CD4-positive, alpha-beta memory T cell (primary cell): Measurements from ENCODE around the gene ACVRL1. TPM values are rescaled to one million over a fixed set of nuclear protein-coding genes. Genes with fewer than 3 reads are reported as not detected.

ENCODE experiments used
- CTCF ChIA-PET: fragments of 350-600 bp; sonication (Branson Sonifier 250); formaldehyde crosslinking; loops from one replicate; lab custom pipeline; 2021; ENCODE audit warnings: inconsistent platforms; ENCODE audit not compliant: partially characterized antibody; lab: Charles Lee
- POLR2A ChIA-PET: fragments of 350-600 bp; sonication (Branson Sonifier 250); formaldehyde crosslinking; loops from one replicate; lab custom pipeline; 2021; ENCODE audit not compliant: partially characterized antibody; lab: Charles Lee
- DNase-seq, 5 donors: peaks; one replicate each; pipeline versions ENCODE4 v3.0.0 to v3.0.0-alpha.2; 2020 to 2022; ENCODE audit warnings: mixed read lengths in 1 of 5
- H3K27ac ChIP-seq: one replicate; pipeline ENCODE4 v1.7.0; 2013; ENCODE audit warnings: low read depth, low read length
- H3K27me3 ChIP-seq: 2 replicates; pipeline ENCODE4 v1.7.0; 2013; ENCODE audit warnings: mild to moderate bottlenecking, low read length, moderate library complexity; ENCODE audit not compliant: insufficient read depth
- H3K36me3 ChIP-seq: 2 replicates; pipeline ENCODE4 v1.7.0; 2013; ENCODE audit warnings: mild to moderate bottlenecking, low read length, moderate library complexity; ENCODE audit not compliant: insufficient read depth
- H3K4me1 ChIP-seq: 2 replicates; pipeline ENCODE4 v1.7.0; 2013; ENCODE audit warnings: mild to moderate bottlenecking, low read length, moderate library complexity; ENCODE audit not compliant: insufficient read depth
- H3K4me3 ChIP-seq, 2 donors: one replicate each; pipeline ENCODE4 v1.7.0; 2013; ENCODE audit warnings: low read length in 2 of 2, mild to moderate bottlenecking in 1 of 2
- H3K9me3 ChIP-seq, 2 donors: one replicate each; pipeline ENCODE4 v1.7.0; 2013; ENCODE audit warnings: low read length in 2 of 2, control low read depth in 1 of 2; ENCODE audit not compliant: control insufficient read depth in 1 of 2
- H3K27ac Mint-ChIP-seq, 7 donors: one replicate each; pipeline ENCODE4 v1.8.0; 2020 to 2021; ENCODE audit warnings: mixed read lengths in 7 of 7, mild to moderate bottlenecking in 6 of 7, inconsistent platforms in 3 of 7, moderate library complexity in 3 of 7
- H3K27me3 Mint-ChIP-seq, 2 donors: one replicate each; pipeline ENCODE4 v1.8.0; 2020 to 2021; ENCODE audit warnings: mixed read lengths in 2 of 2
- H3K36me3 Mint-ChIP-seq, 2 donors: one replicate each; pipeline ENCODE4 v1.8.0; 2020 to 2021; ENCODE audit warnings: mixed read lengths in 2 of 2, inconsistent platforms in 1 of 2, mild to moderate bottlenecking in 1 of 2
- H3K4me1 Mint-ChIP-seq, 4 donors: one replicate each; pipeline ENCODE4 v1.8.0; 2020 to 2021; ENCODE audit warnings: mixed read lengths in 4 of 4, mild to moderate bottlenecking in 1 of 4
- H3K4me3 Mint-ChIP-seq, 8 donors: one replicate each; pipeline ENCODE4 v1.8.0; 2020 to 2021; ENCODE audit warnings: mixed read lengths in 8 of 8, mild to moderate bottlenecking in 7 of 8, moderate library complexity in 6 of 8, inconsistent platforms in 3 of 8
- H3K9me3 Mint-ChIP-seq, 8 donors: one replicate each; pipeline ENCODE4 v1.8.0; 2020 to 2021; ENCODE audit warnings: mixed read lengths in 8 of 8, mild to moderate bottlenecking in 5 of 8, inconsistent platforms in 3 of 8, moderate library complexity in 1 of 8
- intact Hi-C: fragments of 100-400 bp; cut with micrococcal nuclease; formaldehyde crosslinking; loops from one replicate; pipeline ENCODE4 v1.15.1; 2023
- polyA plus RNA-seq, 2 donors: library from polyadenylated mRNA; unstranded; fragments of 300-500 nt; fragmentation: Illumina TruSeq; gene quantifications; one replicate each; pipeline ENCODE4 v1.2.3, GENCODE V29; 2021
- total RNA-seq, 2 experiments: library from RNA; stranded (reverse); gene quantifications; one replicate each; pipeline ENCODE4 v1.2.3, GENCODE V29; 2021

Gene ACVRL1
- total and polyA plus RNA-seq, 4 experiments from 2014 or later, result 0.15 to 0.83 TPM; not detected in 2

DNA sequence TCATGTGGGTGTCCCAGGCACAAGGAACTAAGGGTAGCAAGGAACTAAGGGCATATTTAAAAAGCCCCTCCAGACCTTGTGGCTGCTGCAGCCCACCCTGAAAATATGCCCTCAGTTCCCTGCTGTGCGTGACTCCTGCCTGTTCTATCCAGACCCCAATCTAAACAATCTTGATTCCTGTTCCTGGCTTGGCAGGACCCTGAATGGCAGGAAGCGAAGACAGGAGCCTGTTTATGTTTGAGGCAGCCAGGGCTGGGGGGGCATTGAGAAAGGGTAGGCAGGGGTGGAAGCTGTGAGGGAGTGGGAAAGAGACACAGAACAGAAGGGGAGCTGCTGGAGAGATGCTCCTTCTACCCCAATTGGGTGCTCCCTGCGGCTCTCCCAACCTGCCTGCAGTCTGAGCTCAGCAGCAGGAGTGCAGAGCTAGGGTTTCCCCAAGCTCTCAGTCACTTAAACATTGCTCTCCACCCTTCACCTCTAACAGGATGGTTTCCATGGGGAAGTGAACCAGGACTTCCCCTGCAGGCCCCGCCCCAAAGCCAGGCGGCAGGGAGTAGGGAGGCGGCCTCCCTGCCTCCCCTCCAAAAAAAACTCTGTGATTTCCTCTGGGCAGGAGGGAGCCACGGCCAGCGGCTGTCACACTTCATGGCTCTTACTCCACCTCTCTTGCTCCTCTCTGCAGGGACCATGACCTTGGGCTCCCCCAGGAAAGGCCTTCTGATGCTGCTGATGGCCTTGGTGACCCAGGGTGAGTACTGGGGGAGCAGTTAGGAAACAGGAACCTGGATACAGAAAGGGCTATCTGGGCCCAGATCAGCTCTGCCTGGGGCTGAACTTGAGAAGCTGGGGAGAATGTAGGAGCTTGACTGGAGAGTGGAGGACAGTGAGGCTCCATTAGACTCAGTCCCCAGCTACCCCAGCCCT, 4.7 kb downstream of the ACVRL1 start:
- Mint-ChIP-seq H3K27ac (no peak overlapping the region), H3K9me3 (no peaks in the 10 kb centered on the region), H3K36me3 (no peaks in the 10 kb centered on the region), H3K4me1 (peaks cover 0 to 8% (median 4%) of the 10 kb centered on the region in 4 donors), H3K4me3 (no peak overlapping the region), H3K27me3 (peaks cover 18 to 25% of the 10 kb centered on the region in 2 donors)
- no peaks in the 10 kb centered on the region for H3K36me3 ChIP-seq
- H3K9me3 ChIP-seq, result no peaks in the 10 kb centered on the region
- ChIA-PET CTCF (interaction anchor here (1.5 to 1.8 kb wide), 2 partner anchors 10 to 12 kb away, joined by 4 to 5 read pairs; no protein-coding TSS in a partner anchor), POLR2A (interaction anchor here (0.5 kb wide), 1 partner anchor 110 kb away, joined by 3 read pairs; no protein-coding TSS in a partner anchor)
- peaks cover 17% of the 10 kb centered on the region for H3K27me3 ChIP-seq
- H3K27ac ChIP-seq, result no peak overlapping the region
- DNase-seq, result no peak
- H3K4me3 ChIP-seq, result no peak overlapping the region
- no peaks in the 10 kb centered on the region for H3K4me1 ChIP-seq
- intact Hi-C loops, result no loop called here

GRCh38 chr12:51913071-51914033, 6.0 kb downstream of the ACVRL1 start:
- POLR2A ChIA-PET, result interaction anchor here (0.5 kb wide), 1 partner anchor 109 kb away, joined by 3 read pairs; no protein-coding TSS in a partner anchor
- no peak overlapping the region for H3K27ac Mint-ChIP-seq

GRCh38 chr12:51914034-51914923, 7.0 kb downstream of the ACVRL1 start:
- ChIA-PET POLR2A (no interaction called here), CTCF (interaction anchor here (1.0 kb wide), 1 partner anchor 9 kb away, joined by 3 read pairs; no protein-coding TSS in a partner anchor)
- H3K27me3 Mint-ChIP-seq, result peaks cover 11 to 12% of the 10 kb centered on the region in 2 donors
- Histone ChIP-seq H3K9me3 (no peaks in the 10 kb centered on the region), H3K4me1 (no peaks in the 10 kb centered on the region), H3K27ac (no peak overlapping the region), H3K27me3 (no peaks in the 10 kb centered on the region), H3K36me3 (no peaks in the 10 kb centered on the region), H3K4me3 (no peak overlapping the region)
- H3K36me3 Mint-ChIP-seq, result no peaks in the 10 kb centered on the region
- intact Hi-C loops, result no loop called here
- no peaks in the 10 kb centered on the region for H3K4me1 Mint-ChIP-seq
- peak overlapping the region in 1 of 7 donors; percentile 23 for H3K27ac Mint-ChIP-seq
- no peaks in the 10 kb centered on the region for H3K9me3 Mint-ChIP-seq
- H3K4me3 Mint-ChIP-seq, result no peak overlapping the region
- DNase-seq, result no peak

More at GRCh38 chr12:51913071-51914033, 6.0 kb downstream of the ACVRL1 start:
- H3K4me3 Mint-ChIP-seq, result no peak overlapping the region
- DNase-seq, result no peak
- no peaks in the 10 kb centered on the region for H3K36me3 Mint-ChIP-seq
- Histone ChIP-seq H3K27ac (no peak overlapping the region), H3K4me1 (no peaks in the 10 kb centered on the region), H3K4me3 (no peak overlapping the region), H3K27me3 (peaks cover 7% of the 10 kb centered on the region), H3K36me3 (no peaks in the 10 kb centered on the region), H3K9me3 (no peaks in the 10 kb centered on the region)
- intact Hi-C loops, result no loop called here
- peaks cover 0 to 3% (median under 1%) of the 10 kb centered on the region in 4 donors for H3K4me1 Mint-ChIP-seq
- CTCF ChIA-PET, result interaction anchor here (1.8 kb wide), 1 partner anchor 9 kb away, joined by 5 read pairs; no protein-coding TSS in a partner anchor
- peaks cover 15 to 19% of the 10 kb centered on the region in 2 donors for H3K27me3 Mint-ChIP-seq
- H3K9me3 Mint-ChIP-seq, result no peaks in the 10 kb centered on the region

- intact Hi-C loops, result no loop called here
- no peaks in the 10 kb centered on the region for H3K36me3 ChIP-seq
- Mint-ChIP-seq H3K9me3 (no peaks in the 10 kb centered on the region), H3K27me3 (peaks cover 6 to 10% of the 10 kb centered on the region in 2 donors), H3K4me1 (no peaks in the 10 kb centered on the region), H3K4me3 (no peak overlapping the region), H3K27ac (no peak overlapping the region), H3K36me3 (no peaks in the 10 kb centered on the region)
- ChIA-PET CTCF (interaction anchor here (1.0 kb wide), 1 partner anchor 8 kb away, joined by 3 read pairs; no protein-coding TSS in a partner anchor), POLR2A (no interaction called here)
- H3K4me3 ChIP-seq, result no peak overlapping the region
- H3K9me3 ChIP-seq, result no peaks in the 10 kb centered on the region
- no peak overlapping the region for H3K27ac ChIP-seq
- no peaks in the 10 kb centered on the region for H3K4me1 ChIP-seq
- DNase-seq, result no peak
- no peaks in the 10 kb centered on the region for H3K27me3 ChIP-seq
Observed at GRCh38 chr12:51915003-51915625, 7.8 kb downstream of the ACVRL1 start.

- Histone ChIP-seq H3K27me3 (no peaks in the 10 kb centered on the region), H3K36me3 (no peaks in the 10 kb centered on the region), H3K4me3 (no peak overlapping the region), H3K9me3 (no peaks in the 10 kb centered on the region), H3K27ac (no peak overlapping the region), H3K4me1 (no peaks in the 10 kb centered on the region)
- intact Hi-C loops, result no loop called here
- no peaks in the 10 kb centered on the region for H3K4me1 Mint-ChIP-seq
- POLR2A ChIA-PET, result no interaction called here
- peaks cover 3 to 10% of the 10 kb centered on the region in 2 donors for H3K27me3 Mint-ChIP-seq
- H3K4me3 Mint-ChIP-seq, result no peak overlapping the region
- H3K9me3 Mint-ChIP-seq, result no peaks in the 10 kb centered on the region
- CTCF ChIA-PET, result interaction anchor here (1.3 to 1.4 kb wide), 2 partner anchors 9 to 11 kb away, joined by 3 read pairs; no protein-coding TSS in a partner anchor
- H3K27ac Mint-ChIP-seq, result no peak overlapping the region
- H3K36me3 Mint-ChIP-seq, result no peaks in the 10 kb centered on the region
- DNase-seq, result no peak
Observed at GRCh38 chr12:51915951-51916350, 8.6 kb downstream of the ACVRL1 start.

GRCh38 chr12:51917041-51917590, 9.8 kb downstream of the ACVRL1 start:
- Mint-ChIP-seq H3K36me3 (no peaks in the 10 kb centered on the region), H3K9me3 (no peaks in the 10 kb centered on the region), H3K4me3 (no peak overlapping the region), H3K4me1 (no peaks in the 10 kb centered on the region), H3K27ac (no peak overlapping the region), H3K27me3 (peaks cover 0 to 6% of the 10 kb centered on the region in 2 donors)
- no peak overlapping the region for H3K27ac ChIP-seq
- ChIA-PET POLR2A (no interaction called here), CTCF (interaction anchor here (1.0 to 1.4 kb wide), 3 partner anchors 8 to 14 kb away, joined by 3 read pairs; no protein-coding TSS in a partner anchor)
- H3K36me3 ChIP-seq, result no peaks in the 10 kb centered on the region
- H3K27me3 ChIP-seq, result no peaks in the 10 kb centered on the region
- H3K4me1 ChIP-seq, result no peaks in the 10 kb centered on the region
- intact Hi-C loops, result no loop called here
- no peaks in the 10 kb centered on the region for H3K9me3 ChIP-seq
- H3K4me3 ChIP-seq, result no peak overlapping the region
- DNase-seq, result no peak
